Neural cell (in vitro differentiated cells): ENCODE data around the gene ANKFN1.

ENCODE experiments used
- EP300 ChIP-seq: fragments of 450-650 bp; conservative IDR thresholded peaks from 2 replicates; pipeline ENCODE4 v1.6.1; 2014; ENCODE audit warnings: antibody characterized with exemption, mild to moderate bottlenecking, moderate library complexity; ENCODE audit not compliant: poor library complexity, severe bottlenecking
- EZH2 ChIP-seq: fragments of 200-600, 300-800 bp; shearing (Covaris generic), sonication (generic); IDR thresholded peaks from 2 replicates; pipeline ENCODE4 v1.6.1; 2014; ENCODE audit warnings: antibody characterized with exemption, low read length, borderline replicate concordance, mild to moderate bottlenecking; ENCODE audit not compliant: insufficient read depth, poor library complexity, severe bottlenecking
- RAD21 ChIP-seq: fragments of 450-650 bp; conservative IDR thresholded peaks from 2 replicates; pipeline ENCODE4 v1.6.1; 2014; ENCODE audit warnings: antibody characterized with exemption, mild to moderate bottlenecking, moderate library complexity
- SMC3 ChIP-seq: fragments of 450-650 bp; conservative IDR thresholded peaks from 2 replicates; pipeline ENCODE4 v1.6.1; 2014; ENCODE audit warnings: antibody characterized with exemption, mild to moderate bottlenecking, moderate library complexity; ENCODE audit not compliant: poor library complexity
- TAF1 ChIP-seq: IDR thresholded peaks from 2 replicates; pipeline ENCODE4 v1.6.1; 2012; ENCODE audit warnings: low read depth
- TF ChIP-seq, protein P1 (sequence below): IDR thresholded peaks from 2 replicates; pipeline ENCODE4 v1.6.1; 2012; ENCODE audit warnings: borderline replicate concordance
- TF ChIP-seq, protein P2 (sequence below): fragments of 450-650 bp; IDR thresholded peaks from 2 replicates; pipeline ENCODE4 v1.5.1; 2014; ENCODE audit warnings: antibody characterized with exemption, mild to moderate bottlenecking, moderate library complexity; ENCODE audit not compliant: poor library complexity, severe bottlenecking

DNA sequence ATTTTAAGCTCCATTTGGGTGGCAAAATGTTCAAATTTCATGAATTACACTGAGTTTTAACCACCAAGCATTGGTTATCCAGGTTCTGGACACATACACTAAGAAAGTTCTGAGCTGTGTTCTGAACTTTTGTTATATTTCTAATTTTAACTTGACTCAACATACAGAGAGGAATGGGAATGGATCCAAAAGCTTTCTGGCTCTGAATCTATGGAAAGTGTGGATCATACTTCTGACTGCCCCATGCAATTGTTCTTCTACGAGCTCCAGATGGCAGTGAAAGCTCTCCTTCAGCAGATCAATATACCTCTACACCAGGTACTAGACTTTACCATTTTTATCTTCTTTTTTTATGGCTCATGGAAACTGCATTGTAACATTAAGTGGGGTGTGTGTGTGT, 327.2 kb downstream of the ANKFN1 start:
- TF ChIP-seq SMC3 (no peak), EZH2 (no peak), EP300 (no peak), RAD21 (no peak), TAF1 (no peak)
- TF ChIP-seq, protein P1, sequence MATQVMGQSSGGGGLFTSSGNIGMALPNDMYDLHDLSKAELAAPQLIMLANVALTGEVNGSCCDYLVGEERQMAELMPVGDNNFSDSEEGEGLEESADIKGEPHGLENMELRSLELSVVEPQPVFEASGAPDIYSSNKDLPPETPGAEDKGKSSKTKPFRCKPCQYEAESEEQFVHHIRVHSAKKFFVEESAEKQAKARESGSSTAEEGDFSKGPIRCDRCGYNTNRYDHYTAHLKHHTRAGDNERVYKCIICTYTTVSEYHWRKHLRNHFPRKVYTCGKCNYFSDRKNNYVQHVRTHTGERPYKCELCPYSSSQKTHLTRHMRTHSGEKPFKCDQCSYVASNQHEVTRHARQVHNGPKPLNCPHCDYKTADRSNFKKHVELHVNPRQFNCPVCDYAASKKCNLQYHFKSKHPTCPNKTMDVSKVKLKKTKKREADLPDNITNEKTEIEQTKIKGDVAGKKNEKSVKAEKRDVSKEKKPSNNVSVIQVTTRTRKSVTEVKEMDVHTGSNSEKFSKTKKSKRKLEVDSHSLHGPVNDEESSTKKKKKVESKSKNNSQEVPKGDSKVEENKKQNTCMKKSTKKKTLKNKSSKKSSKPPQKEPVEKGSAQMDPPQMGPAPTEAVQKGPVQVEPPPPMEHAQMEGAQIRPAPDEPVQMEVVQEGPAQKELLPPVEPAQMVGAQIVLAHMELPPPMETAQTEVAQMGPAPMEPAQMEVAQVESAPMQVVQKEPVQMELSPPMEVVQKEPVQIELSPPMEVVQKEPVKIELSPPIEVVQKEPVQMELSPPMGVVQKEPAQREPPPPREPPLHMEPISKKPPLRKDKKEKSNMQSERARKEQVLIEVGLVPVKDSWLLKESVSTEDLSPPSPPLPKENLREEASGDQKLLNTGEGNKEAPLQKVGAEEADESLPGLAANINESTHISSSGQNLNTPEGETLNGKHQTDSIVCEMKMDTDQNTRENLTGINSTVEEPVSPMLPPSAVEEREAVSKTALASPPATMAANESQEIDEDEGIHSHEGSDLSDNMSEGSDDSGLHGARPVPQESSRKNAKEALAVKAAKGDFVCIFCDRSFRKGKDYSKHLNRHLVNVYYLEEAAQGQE: no peak
- TF ChIP-seq, protein P2, sequence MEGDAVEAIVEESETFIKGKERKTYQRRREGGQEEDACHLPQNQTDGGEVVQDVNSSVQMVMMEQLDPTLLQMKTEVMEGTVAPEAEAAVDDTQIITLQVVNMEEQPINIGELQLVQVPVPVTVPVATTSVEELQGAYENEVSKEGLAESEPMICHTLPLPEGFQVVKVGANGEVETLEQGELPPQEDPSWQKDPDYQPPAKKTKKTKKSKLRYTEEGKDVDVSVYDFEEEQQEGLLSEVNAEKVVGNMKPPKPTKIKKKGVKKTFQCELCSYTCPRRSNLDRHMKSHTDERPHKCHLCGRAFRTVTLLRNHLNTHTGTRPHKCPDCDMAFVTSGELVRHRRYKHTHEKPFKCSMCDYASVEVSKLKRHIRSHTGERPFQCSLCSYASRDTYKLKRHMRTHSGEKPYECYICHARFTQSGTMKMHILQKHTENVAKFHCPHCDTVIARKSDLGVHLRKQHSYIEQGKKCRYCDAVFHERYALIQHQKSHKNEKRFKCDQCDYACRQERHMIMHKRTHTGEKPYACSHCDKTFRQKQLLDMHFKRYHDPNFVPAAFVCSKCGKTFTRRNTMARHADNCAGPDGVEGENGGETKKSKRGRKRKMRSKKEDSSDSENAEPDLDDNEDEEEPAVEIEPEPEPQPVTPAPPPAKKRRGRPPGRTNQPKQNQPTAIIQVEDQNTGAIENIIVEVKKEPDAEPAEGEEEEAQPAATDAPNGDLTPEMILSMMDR: no peak
